GM12872 (cell line): ENCODE data around the gene SEC63.

Experiments used
- CTCF ChIP-seq: IDR thresholded peaks from 3 replicates; pipeline ENCODE4 v1.5.1; 2011; ENCODE audit warnings: low read depth, mild to moderate bottlenecking, low read length, moderate library complexity; ENCODE audit not compliant: insufficient read depth

Gene SEC63

DNA sequence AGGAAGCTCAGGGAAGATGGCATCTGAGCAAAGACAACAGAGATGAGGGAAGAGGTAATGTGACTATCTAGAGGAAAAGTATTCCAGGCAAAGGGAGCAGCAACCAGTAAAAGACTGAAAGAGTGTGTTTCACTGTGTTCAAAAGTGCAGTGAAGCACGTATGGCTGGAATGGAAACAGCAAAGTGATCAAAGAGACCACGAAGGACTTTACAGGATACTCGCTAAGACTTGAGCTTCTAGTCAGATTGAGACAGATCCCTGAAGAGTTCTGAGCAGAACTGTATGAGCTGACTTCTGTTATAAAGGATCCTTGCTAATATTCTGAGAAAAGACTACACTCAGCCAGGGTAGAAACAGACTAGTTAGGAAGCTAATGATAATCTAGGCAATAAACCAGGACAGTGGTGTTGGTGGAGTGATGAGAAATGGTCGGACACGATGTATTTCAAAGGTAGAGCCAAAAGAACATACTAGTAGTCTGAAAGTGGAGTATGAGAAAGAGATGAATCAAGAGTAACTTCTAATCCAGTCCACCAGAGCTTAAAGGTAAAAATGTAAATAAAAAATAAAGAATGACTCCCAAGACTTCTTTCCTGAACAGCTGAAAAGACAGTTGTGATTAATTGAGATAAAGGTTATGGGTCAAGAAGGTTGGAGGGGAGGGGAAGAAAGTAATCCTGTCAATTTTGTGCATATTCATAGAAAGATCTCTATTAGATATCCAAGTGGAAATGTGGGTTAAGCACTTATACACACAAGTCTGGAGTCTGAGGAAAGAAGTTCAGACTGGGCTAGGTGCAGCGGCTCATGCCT lies 14.2 kb downstream of the SEC63 start:
- no peak for TF ChIP-seq CTCF

DNA sequence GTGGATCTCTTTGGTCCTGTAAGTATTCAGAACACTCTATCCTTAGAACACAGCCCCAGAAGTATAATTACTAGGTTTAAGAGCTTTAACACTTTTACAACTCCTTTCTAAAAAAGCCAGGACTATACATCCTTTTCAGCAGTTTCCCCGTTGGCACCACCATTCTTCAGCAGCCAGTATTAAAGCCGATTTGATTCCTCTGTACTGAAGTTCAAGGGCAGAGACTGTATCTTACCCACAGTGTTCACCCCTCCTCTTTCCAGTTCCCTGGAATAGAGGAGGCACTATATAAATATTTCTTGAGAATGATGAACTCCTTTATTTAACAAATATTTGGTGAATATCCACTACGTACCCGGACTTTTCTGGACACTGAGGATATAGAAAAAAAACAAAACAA lies 15.9 kb downstream of the SEC63 start:
- no peak for TF ChIP-seq CTCF

- TF ChIP-seq CTCF = no peak
Measured at GRCh38 chr6:107941627-107942026, 16.4 kb downstream of the SEC63 start.

DNA sequence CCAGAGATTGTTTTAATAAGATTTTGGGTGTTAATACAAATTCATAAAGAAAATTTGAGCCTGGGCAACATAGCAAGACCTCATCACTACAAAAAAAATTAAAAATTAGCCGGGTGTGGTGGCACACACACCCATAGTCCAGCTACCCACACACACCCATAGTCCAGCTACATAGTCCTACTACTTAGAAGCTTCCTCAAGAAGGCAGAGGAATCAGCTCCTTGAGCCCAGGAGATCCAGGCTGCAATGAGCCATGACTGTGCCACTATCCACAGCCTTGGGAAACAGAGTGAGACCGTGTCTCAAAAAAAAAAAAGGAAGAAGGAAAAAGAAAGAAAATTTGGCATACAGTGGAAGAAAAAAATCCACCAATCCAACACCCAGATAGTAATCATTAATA lies 16.8 kb downstream of the SEC63 start:
- TF ChIP-seq CTCF = no peak

GRCh38 chr6:107936162-107936909 lies 21.7 kb downstream of the SEC63 start:
- no peak for TF ChIP-seq CTCF

DNA sequence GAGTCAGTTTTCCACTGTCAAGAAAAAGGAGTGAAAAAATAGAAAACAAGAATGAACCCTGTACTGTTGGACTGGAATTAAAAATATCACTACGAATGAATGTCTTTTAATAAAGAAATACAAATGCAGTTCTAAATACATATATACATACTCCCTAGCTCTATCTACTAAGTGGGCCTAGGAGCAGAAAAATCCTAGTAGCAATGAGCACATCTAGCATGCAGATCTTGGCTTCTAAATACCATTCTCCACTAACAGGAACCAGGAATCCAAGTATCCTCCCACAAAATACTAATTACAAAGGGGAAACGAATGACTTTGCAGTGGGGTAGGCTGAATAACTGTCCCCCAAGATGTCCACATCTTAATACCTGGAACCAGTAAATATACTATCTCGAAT lies 25.4 kb downstream of the SEC63 start:
- no peak for TF ChIP-seq CTCF

GRCh38 chr6:107931894-107932293 lies 26.1 kb downstream of the SEC63 start:
- TF ChIP-seq CTCF = no peak
